Forelimb muscle (tissue), 1 donor: ENCODE data around the gene SULT1A4. TPM values are rescaled to one million over a fixed set of nuclear protein-coding genes. Genes with fewer than 3 reads are reported as not detected.
"Not testable (repeated sequence)": the region's sequence is repeated elsewhere in the genome, so short reads cannot be mapped to it uniquely, and the experiment has no call there.

ENCODE experiments used
- DNase-seq: peaks from one replicate; pipeline ENCODE4 v3.0.0-alpha.2; 2013; ENCODE audit warnings: low read depth
- polyA plus RNA-seq: library from polyadenylated mRNA; unstranded; fragments of 120-200 nt; gene quantifications from one replicate; pipeline ENCODE4 v1.2.1, GENCODE V29; 2013; ENCODE audit not compliant: insufficient read length

SULT1A4 gene
- 8.0 TPM for polyA plus RNA-seq

GRCh38 chr16:29459706-29460646 is at the start of gene SULT1A4:
Gene SULT1A4, plus strand, starts transcription at chr16:29459913. Its CDS starts 1,473 bp downstream, at chr16:29461386.
- not testable (repeated sequence) for DNase-seq

- DNase-seq = not testable (repeated sequence)
Measured at GRCh38 chr16:29423587-29423986, 36.1 kb upstream of the SULT1A4 start.

- DNase-seq = not testable (repeated sequence)
Measured at GRCh38 chr16:29425390-29425789, 34.3 kb upstream of the SULT1A4 start.

GRCh38 chr16:29453754-29454153 is 6.0 kb upstream of the SULT1A4 start:
- DNase-seq = not testable (repeated sequence)

- not testable (repeated sequence) for DNase-seq
Measured at GRCh38 chr16:29454269-29454668, 5.4 kb upstream of the SULT1A4 start, which contains the start of the genes BOLA2 and SLX1B. Gene BOLA2, minus strand, starts transcription at chr16:29454351. Its CDS starts 98 bp downstream, at chr16:29454253. Gene SLX1B, plus strand, starts transcription at chr16:29454533.

GRCh38 chr16:29454828-29455227 is 4.9 kb upstream of the SULT1A4 start:
- DNase-seq = not testable (repeated sequence)

- DNase-seq = not testable (repeated sequence)
Measured at GRCh38 chr16:29457660-29458059, 2.1 kb upstream of the SULT1A4 start.

- not testable (repeated sequence) for DNase-seq
Measured at GRCh38 chr16:29460647-29461030, 926 bp downstream of the SULT1A4 start.

- DNase-seq = not testable (repeated sequence)
Measured at GRCh38 chr16:29465985-29466824, 6.5 kb downstream of the SULT1A4 start.

- DNase-seq = not testable (repeated sequence)
Measured at GRCh38 chr16:29466904-29467303, 7.2 kb downstream of the SULT1A4 start.

GRCh38 chr16:29467654-29468366 is 8.1 kb downstream of the SULT1A4 start:
- DNase-seq = not testable (repeated sequence)

- not testable (repeated sequence) for DNase-seq
Measured at GRCh38 chr16:29469660-29470059, 9.9 kb downstream of the SULT1A4 start.

GRCh38 chr16:29472065-29472464 is 12.4 kb downstream of the SULT1A4 start:
- not testable (repeated sequence) for DNase-seq

GRCh38 chr16:29482276-29482675 is 22.6 kb downstream of the SULT1A4 start:
- not testable (repeated sequence) for DNase-seq

GRCh38 chr16:29506308-29506707 is 46.6 kb downstream of the SULT1A4 start, which contains the start of gene NPIPB12:
Gene NPIPB12, minus strand, starts transcription at chr16:29506408.
- DNase-seq = not testable (repeated sequence)

Other genes with a start within 250 kb of the SULT1A4 start
- 1.7 TPM for gene NPIPB11, start 53.2 kb upstream of the SULT1A4 start, polyA plus RNA-seq
- gene BOLA2, start 5.6 kb upstream of the SULT1A4 start, polyA plus RNA-seq = 3.1 TPM
- 3.2 TPM for gene SLX1B, start 5.4 kb upstream of the SULT1A4 start, polyA plus RNA-seq
- 34.3 TPM for gene NPIPB12, start 46.5 kb downstream of the SULT1A4 start, polyA plus RNA-seq
- gene SPN, start 203.3 kb downstream of the SULT1A4 start, polyA plus RNA-seq = 1.0 TPM
- gene QPRT, start 219.3 kb downstream of the SULT1A4 start, polyA plus RNA-seq = 79.2 TPM